Measurements from ENCODE around the gene C22orf23. TPM values are rescaled to one million over a fixed set of nuclear protein-coding genes. Genes with fewer than 3 reads are reported as not detected.

The C22orf23 gene
- total and polyA plus RNA-seq, 2 of the 13 experiments (the other 11 are each of a cell fraction or from before 2014, with no cell fraction given): 0.21 to 0.24 TPM

DNA sequence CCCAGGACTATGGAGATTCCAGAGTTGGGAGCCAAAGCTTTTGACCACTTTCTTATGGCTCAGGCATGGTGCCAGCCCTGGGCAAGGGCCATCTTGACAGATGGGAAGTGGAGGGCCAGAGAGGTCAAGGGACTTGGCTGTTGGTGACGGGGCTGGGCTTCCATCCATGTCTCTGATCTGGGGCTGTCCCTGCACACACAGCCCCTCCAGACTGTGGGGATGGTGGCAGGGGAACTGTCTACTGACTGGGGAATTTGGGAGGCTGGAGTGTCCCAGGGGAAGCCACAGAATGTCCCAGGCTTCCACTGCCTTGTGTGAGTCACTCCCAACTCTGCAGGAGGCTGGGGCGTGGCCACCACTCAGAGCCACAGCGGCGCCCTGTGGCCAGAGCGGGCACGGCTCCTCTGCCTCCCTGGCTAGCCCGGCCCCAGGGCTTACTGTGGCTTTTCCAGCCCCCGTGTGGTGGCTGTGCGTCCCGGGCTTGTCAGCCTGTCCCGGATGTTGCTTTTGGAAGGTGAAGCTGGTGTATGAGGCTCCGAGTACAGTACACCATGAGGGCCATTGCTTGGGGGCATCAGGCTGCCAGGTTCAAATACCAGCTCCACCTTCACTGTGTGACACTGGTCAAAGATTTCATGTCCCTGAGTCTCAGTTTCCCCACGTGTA is 19.6 kb downstream of the C22orf23 start (continued):
- TF ChIP-seq EP300 (IDR thresholded peaks at IDR 0.05; ENCODE audit: low read depth in 2 of 2, low read length in 2 of 2) (0 out of 4 replicates have a peak, but pooled peaks of 1 of the 2 experiments have one; percentile 30), EP300 (CRISPR knock-in tag; IDR thresholded peaks at IDR 0.05; ENCODE audit: borderline replicate concordance) (no peak), KDM4B (CRISPR knock-in tag; IDR thresholded peaks at IDR 0.05) (peak; percentile 71; the same call in 1 of the 2 replicates), DR1 (CRISPR knock-in tag; IDR thresholded peaks at IDR 0.05) (no peak), ZNF547 (CRISPR knock-in tag; IDR thresholded peaks at IDR 0.05) (peak; percentile 51; the same call in 1 of the 2 replicates), GTF3A (CRISPR knock-in tag; conservative IDR thresholded peaks at IDR 0.05) (0 out of 2 replicates have a peak, but pooled peaks have one; percentile 32), ZSCAN21 (CRISPR knock-in tag; IDR thresholded peaks at IDR 0.05; ENCODE audit: borderline replicate concordance) (peak; percentile 39; the same call in 1 of the 2 replicates), GABPA (IDR thresholded peaks at IDR 0.05; ENCODE audit: low read depth, low read length) (no peak), GABPA (CRISPR knock-in tag; IDR thresholded peaks at IDR 0.05; ENCODE audit: low read depth) (peak; percentile 51), BCL6 (CRISPR knock-in tag; IDR thresholded peaks at IDR 0.05) (peak; percentile 57; the same call in 1 of the 2 replicates), ZNF263 (CRISPR knock-in tag; IDR thresholded peaks at IDR 0.05) (peak; percentile 41; the same call in 1 of the 2 replicates), KDM3A (CRISPR knock-in tag; IDR thresholded peaks at IDR 0.05; ENCODE audit: low read depth) (peak; percentile 82), ZFP90 (CRISPR knock-in tag; IDR thresholded peaks at IDR 0.05; ENCODE audit: borderline replicate concordance) (0 out of 2 replicates have a peak, but pooled peaks have one; percentile 61), LCORL (IDR thresholded peaks at IDR 0.05) (no peak), LCORL (CRISPR knock-in tag; IDR thresholded peaks at IDR 0.05) (peak; percentile 95), ESRRA (CRISPR knock-in tag; IDR thresholded peaks at IDR 0.05; ENCODE audit: low read depth) (0 out of 2 replicates have a peak, but pooled peaks have one; percentile 22), REL (CRISPR knock-in tag; conservative IDR thresholded peaks at IDR 0.05) (0 out of 2 replicates have a peak, but pooled peaks have one; percentile 39), PHF8 (CRISPR knock-in tag; IDR thresholded peaks at IDR 0.05) (0 out of 2 replicates have a peak, but pooled peaks have one; percentile 35), SRF (IDR thresholded peaks at IDR 0.05; ENCODE audit: low read depth, low read length) (no peak), ZNF225 (CRISPR knock-in tag; IDR thresholded peaks at IDR 0.05) (no peak), ZNF556 (CRISPR knock-in tag; IDR thresholded peaks at IDR 0.05; ENCODE audit: borderline replicate concordance) (0 out of 2 replicates have a peak, but pooled peaks have one; percentile 54), ZNF337 (CRISPR knock-in tag; IDR thresholded peaks at IDR 0.05; ENCODE audit: borderline replicate concordance, low read depth) (no peak), PITX1 (CRISPR knock-in tag; IDR thresholded peaks at IDR 0.05) (peak; percentile 57; the same call in 1 of the 2 replicates)
- TF ChIP-seq, protein P1, sequence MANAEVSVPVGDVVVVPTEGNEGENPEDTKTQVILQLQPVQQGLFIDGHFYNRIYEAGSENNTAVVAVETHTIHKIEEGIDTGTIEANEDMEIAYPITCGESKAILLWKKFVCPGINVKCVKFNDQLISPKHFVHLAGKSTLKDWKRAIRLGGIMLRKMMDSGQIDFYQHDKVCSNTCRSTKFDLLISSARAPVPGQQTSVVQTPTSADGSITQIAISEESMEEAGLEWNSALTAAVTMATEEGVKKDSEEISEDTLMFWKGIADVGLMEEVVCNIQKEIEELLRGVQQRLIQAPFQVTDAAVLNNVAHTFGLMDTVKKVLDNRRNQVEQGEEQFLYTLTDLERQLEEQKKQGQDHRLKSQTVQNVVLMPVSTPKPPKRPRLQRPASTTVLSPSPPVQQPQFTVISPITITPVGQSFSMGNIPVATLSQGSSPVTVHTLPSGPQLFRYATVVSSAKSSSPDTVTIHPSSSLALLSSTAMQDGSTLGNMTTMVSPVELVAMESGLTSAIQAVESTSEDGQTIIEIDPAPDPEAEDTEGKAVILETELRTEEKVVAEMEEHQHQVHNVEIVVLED (CRISPR knock-in tag; IDR thresholded peaks at IDR 0.05; ENCODE audit: borderline replicate concordance): peak; percentile 25; the same call in 1 of the 2 replicates
- TF ChIP-seq, protein P2, sequence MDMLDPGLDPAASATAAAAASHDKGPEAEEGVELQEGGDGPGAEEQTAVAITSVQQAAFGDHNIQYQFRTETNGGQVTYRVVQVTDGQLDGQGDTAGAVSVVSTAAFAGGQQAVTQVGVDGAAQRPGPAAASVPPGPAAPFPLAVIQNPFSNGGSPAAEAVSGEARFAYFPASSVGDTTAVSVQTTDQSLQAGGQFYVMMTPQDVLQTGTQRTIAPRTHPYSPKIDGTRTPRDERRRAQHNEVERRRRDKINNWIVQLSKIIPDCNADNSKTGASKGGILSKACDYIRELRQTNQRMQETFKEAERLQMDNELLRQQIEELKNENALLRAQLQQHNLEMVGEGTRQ (IDR thresholded peaks at IDR 0.05; ENCODE audit: low read depth, low read length): no peak
- TF ChIP-seq, protein P2 (CRISPR knock-in tag; IDR thresholded peaks at IDR 0.05; ENCODE audit: borderline replicate concordance): no peak

Measured in HepG2 (cell line).